ENCODE data around the gene CACYBP.

DNA sequence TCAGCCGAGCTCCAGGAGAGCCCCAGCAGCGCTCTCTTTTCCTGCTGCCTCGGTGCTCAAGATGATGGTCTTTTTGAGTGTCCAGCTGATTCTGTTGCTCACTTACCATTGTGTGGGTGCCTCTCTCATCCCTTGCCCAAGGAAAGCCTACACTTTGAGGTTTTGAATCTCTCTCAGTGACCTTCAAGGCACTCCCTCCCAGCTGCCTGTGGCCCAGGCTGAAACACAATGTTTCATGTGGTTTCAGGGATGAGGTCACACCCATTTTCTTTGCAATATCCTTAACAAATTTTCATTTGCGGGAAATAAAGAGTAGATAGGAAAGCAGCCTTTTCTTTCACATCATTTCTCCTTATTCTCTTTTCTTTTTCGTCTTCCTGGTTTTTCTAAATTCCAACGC lies 36.1 kb downstream of the CACYBP start:
- TF ChIP-seq EZH2phosphoT487 (IDR thresholded peaks at IDR 0.05; ENCODE audit: low read length) (no peak), CTCF (IDR thresholded peaks at IDR 0.05; ENCODE audit: low read length) (no peak), EZH2 (optimal IDR thresholded peaks at IDR 0.05; ENCODE audit: low read depth, low read length) (no peak)
